ENCODE results near the gene ASB7.

ASB7 gene

DNA sequence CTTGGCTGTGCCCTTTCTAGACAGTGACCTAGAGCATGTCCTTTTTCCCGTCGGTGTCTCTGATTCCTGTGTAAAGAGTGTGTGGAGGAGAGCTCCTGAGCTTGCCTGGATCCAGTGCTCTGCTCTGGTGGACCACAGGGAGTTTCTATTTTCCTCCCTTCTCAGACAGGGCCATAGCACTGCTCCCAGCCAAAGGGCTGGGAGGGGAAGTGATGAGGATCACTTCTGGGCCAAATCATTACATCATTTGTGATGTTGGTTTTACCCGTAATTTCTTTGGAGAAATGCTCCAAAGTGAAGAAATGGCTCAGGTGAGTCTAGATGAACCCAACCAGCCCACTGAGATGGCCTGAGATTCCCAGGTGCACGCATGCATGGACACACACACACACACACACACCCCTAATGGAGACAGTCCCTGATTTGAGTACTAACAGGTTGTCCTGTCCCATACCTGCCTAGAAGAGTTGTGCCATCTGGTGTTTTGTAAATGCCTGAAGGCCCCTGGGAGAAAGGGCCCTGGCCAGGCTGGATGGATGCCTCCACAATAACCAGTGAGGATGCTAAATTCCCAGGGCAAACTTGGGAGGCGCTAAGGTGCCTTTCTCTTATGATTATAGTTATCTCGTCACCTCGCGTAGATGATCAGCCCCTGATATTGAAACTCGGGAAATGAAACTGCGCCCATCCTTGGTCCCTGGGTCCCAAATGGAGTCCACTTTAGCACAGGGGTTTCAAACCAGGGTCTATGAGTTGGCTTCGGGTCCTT lies 86.9 kb downstream of the ASB7 start:
- DNase-seq (ENCODE audit: low spot score in 2 of 2) (no peak), ATAC-seq (ENCODE audit: low read depth) (no peak)
- Mint-ChIP-seq H3K4me3 (no peak overlapping the region), H3K4me1 (no peaks in the 10 kb centered on the region), H3K27me3 (peaks cover 16% of the 10 kb centered on the region), H3K9me3 (no peaks in the 10 kb centered on the region), H3K27ac (no peak overlapping the region), H3K36me3 (no peaks in the 10 kb centered on the region)

DNA sequence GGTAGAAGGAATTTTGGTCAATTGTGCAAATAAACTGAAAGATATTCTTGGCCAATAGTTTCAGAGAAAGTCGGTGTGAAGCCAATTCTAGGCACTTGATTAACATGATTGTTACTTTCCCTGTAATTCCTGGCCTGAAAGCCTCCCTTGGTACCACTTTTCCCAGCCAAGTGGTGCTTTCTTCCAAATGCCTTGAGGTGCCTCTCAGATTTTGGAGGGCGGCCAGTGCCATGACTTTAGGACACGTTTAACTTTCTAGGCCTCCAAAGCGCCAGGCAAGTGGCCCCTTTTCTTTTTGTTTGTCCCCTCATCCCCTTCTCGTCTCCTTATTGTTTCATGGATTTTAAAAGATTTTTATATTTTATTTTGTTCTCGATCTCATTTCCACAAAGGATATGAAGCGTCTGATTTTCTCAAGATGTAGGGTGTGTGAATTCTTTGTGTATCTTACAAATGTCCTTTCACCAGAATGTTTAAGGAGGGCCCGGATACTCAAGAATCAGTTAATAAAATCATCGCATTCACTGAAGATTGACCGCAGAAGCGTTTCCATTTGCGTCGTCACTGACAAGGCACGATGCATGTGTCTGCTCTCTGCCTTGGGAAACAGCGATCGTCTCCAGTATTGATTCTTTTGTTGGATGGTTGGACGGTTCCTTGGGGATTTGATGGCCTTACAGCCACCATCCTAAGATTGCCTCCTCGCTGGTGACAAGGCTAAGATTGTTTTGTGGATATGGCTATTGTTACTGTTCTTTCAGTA lies 87.8 kb downstream of the ASB7 start:
- DNase-seq (ENCODE audit: low spot score in 2 of 2) (no peak), ATAC-seq (ENCODE audit: low read depth) (no peak)
- Mint-ChIP-seq H3K4me3 (no peak overlapping the region), H3K27me3 (peaks cover 15% of the 10 kb centered on the region), H3K9me3 (no peaks in the 10 kb centered on the region), H3K36me3 (no peaks in the 10 kb centered on the region), H3K4me1 (no peaks in the 10 kb centered on the region), H3K27ac (no peak overlapping the region)

DNA sequence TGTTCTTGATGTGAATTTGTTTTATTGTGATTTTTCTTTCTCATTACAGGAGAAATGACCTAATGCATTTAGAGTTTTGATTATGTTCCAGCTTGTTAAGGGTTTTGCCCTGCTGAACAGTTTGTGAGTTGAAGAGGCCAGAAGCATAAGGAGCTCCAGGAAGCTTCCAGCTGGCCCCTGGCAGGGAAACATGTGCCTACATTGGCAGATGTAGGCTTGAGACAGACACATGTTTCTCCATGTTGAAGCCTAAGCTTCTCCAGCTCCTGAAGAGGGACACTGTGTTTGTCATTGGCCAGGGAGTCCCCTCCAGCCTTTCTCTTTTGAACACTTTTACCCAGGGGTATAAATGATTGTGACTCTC lies 88.4 kb downstream of the ASB7 start:
- Mint-ChIP-seq H3K9me3 (peaks cover 2% of the 10 kb centered on the region), H3K4me1 (no peaks in the 10 kb centered on the region), H3K4me3 (no peak overlapping the region), H3K27ac (no peak overlapping the region), H3K36me3 (no peaks in the 10 kb centered on the region), H3K27me3 (peaks cover 15% of the 10 kb centered on the region)
- ATAC-seq (ENCODE audit: low read depth) (no peak), DNase-seq (ENCODE audit: low spot score in 2 of 2) (no peak)

DNA sequence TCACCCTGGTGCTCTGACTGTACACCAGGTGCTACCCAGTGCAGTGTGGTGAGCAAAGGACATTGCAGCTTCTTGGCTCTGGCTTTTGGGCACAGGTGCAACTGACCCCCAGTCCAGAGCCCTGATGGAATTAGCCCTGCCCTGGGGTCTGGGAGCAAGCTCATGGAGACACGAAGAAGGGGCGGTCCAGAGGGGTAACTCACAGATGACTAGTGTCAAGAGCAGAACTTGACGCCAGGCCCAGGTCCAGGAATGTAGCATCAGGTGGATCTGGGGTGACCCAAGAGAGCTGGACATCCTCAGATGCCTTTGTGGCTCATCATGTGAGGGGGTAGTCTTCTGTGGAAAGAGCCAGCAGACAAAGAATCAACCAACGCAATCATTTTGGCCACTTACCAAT lies 88.9 kb downstream of the ASB7 start:
- no peak for ATAC-seq (ENCODE audit: low read depth)
- Mint-ChIP-seq H3K36me3 (peaks cover 2% of the 10 kb centered on the region), H3K9me3 (peaks cover 2% of the 10 kb centered on the region), H3K4me1 (no peaks in the 10 kb centered on the region), H3K27ac (no peak overlapping the region), H3K27me3 (peaks cover 14% of the 10 kb centered on the region), H3K4me3 (no peak overlapping the region)
- no peak for DNase-seq (ENCODE audit: low spot score in 2 of 2)

DNA sequence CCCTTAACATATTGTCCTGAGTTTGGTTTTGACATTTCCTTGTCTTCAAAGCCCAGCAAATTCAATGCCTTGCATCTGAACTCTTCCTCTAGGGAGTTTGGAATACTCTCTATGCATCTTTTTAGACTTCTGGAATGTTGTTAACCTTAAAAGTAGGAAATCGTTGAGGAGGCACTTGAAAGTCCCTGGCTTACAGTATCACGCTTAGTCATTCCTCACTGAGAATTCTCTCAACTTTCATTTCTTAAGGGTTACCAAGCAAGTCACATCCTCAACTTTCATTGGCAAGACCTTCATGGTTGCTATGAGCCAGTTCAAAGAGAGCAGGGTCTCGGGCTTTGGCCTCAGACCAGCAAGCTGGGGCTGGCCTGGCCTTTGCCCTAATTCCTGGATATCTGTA lies 89.9 kb downstream of the ASB7 start:
- no peak for ATAC-seq (ENCODE audit: low read depth)
- Mint-ChIP-seq H3K36me3 (peaks cover 2% of the 10 kb centered on the region), H3K27ac (no peak overlapping the region), H3K27me3 (peaks cover 11% of the 10 kb centered on the region), H3K9me3 (peaks cover 6% of the 10 kb centered on the region), H3K4me1 (no peaks in the 10 kb centered on the region), H3K4me3 (no peak overlapping the region)
- no peak for DNase-seq (ENCODE audit: low spot score in 2 of 2)

DNA sequence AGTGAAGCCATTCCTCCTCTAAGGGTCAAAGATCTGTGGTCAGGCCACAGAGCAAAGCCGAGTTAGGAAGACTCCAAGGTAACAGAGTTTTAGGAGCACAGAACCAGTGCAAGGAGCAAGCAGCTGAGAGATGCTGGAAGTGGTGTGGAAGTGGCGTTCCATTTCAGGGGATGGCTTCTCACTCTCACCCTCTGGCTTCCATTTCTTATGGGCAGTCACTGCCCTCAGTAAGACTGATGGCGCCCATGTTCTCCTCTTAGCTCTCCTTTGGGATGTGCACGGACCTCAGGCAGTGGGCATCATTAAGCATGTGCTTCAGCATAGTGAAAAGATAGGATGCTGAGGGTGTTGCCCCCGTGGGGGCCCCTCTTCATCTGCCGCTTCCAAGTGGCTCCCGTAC lies 90.3 kb downstream of the ASB7 start:
- H3K4me1 Mint-ChIP-seq: no peaks in the 10 kb centered on the region
- no peak overlapping the region for H3K27ac Mint-ChIP-seq
- H3K27me3 Mint-ChIP-seq: peaks cover 8% of the 10 kb centered on the region
- ATAC-seq (ENCODE audit: low read depth) (no peak), DNase-seq (ENCODE audit: low spot score in 2 of 2) (no peak)
- peaks cover 6% of the 10 kb centered on the region for H3K9me3 Mint-ChIP-seq
- H3K36me3 Mint-ChIP-seq: peaks cover 2% of the 10 kb centered on the region
- no peak overlapping the region for H3K4me3 Mint-ChIP-seq

DNA sequence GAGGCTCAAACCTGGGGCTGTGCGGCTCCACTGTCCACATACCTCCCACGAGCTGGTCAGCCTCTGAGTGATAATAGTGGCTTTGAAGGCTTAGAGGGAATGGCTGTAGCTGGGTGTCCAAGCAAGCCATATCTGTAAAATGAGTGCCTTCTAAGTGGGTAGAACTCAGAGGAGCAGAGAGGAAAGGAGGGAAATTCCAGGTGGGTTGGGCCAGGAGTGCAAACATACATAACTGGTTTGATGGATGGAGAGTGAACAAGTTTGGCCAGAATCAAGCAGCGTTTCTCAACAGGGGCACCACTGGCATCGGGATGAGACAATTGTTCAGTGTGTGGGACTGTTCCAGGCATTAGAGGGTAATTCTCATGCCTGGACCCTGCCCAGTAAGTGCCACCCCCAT lies 91.1 kb downstream of the ASB7 start:
- H3K27ac Mint-ChIP-seq: no peak overlapping the region

DNA sequence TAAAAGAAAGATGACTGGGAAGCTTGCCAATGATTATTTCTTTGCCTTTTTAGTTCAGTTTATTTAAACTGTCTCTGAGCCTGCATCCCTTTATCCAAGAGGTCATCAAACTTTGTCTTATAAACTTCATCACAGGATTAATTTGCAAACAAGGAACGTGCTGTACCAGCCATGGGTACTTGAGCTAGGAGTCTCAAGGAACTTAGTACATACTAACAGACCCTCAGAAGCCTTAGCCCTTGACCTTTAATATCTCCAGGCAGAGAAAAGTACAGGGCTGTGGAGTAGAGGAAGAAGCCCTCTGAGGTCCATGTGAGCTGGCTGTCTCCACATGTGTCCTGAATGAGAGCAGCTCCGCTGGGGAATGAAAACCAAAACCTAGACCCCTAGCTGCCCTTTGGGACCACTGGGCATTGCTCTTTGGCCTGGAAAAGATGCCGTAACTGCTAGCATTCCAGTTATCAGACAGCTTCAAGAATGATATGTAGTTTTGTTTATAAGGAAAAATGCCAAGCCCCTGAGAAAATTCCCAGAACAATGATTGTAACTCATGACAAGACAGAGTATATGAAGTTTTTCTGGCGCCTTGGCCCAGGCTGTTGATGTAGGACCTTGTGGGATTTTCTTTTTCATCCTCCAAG lies 92.1 kb downstream of the ASB7 start:
- Mint-ChIP-seq H3K9me3 (peaks cover 6% of the 10 kb centered on the region), H3K27ac (no peak overlapping the region), H3K36me3 (peaks cover 2% of the 10 kb centered on the region), H3K4me3 (no peak overlapping the region), H3K27me3 (peaks cover 5% of the 10 kb centered on the region), H3K4me1 (no peaks in the 10 kb centered on the region)
- ATAC-seq (ENCODE audit: low read depth): no peak
- DNase-seq (ENCODE audit: low spot score in 2 of 2): no peak

More for the DNA sequence above, 91.1 kb downstream of the ASB7 start:
- peaks cover 2% of the 10 kb centered on the region for H3K36me3 Mint-ChIP-seq
- H3K9me3 Mint-ChIP-seq: peaks cover 6% of the 10 kb centered on the region
- no peak for DNase-seq (ENCODE audit: low spot score in 2 of 2)
- H3K27me3 Mint-ChIP-seq: peaks cover 5% of the 10 kb centered on the region
- H3K4me3 Mint-ChIP-seq: no peak overlapping the region
- H3K4me1 Mint-ChIP-seq: no peaks in the 10 kb centered on the region
- no peak for ATAC-seq (ENCODE audit: low read depth)

DNA sequence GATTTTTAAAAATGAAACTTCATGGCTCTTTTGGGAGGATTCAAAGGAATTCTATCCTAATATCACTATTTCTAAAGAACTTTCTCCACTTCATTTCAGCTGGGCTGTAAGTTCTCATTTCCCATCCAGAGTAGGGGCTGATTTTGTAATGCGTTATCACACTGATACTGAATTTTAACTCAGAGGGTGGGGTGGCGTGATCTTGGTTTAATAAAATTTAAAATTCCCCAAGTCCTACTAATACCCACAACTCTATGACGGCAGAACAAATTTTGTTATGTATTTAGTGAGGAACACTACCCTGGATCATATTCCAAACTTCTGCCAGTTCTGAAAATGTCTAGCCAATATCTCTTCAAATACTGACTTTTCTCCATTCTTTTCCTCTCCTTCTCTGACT lies 92.7 kb downstream of the ASB7 start:
- DNase-seq (ENCODE audit: low spot score in 2 of 2): no peak
- no peak overlapping the region for H3K4me3 Mint-ChIP-seq
- peaks cover 6% of the 10 kb centered on the region for H3K9me3 Mint-ChIP-seq
- peaks cover 5% of the 10 kb centered on the region for H3K27me3 Mint-ChIP-seq
- no peak overlapping the region for H3K27ac Mint-ChIP-seq
- no peaks in the 10 kb centered on the region for H3K4me1 Mint-ChIP-seq
- peaks cover 2% of the 10 kb centered on the region for H3K36me3 Mint-ChIP-seq
- ATAC-seq (ENCODE audit: low read depth): no peak

DNA sequence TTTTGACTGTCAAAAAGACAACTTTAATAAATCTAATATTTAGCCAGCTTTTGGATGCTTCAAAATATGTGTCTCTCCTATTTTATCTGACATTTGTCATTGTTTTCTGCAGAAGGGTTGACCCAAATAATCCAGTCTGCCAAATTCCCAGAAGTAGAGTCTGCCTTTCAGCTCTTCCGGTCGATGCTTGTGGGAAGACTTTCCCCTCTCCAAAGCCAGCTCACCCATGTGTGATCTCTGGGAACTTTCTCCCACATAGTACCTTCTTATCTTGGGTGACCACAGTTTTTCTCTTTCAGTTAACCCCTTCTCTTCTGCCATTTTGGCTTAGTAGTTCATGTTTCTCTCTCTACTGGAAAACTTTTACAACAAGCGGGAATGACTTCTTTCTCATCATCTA lies 94.1 kb downstream of the ASB7 start:
- ATAC-seq (ENCODE audit: low read depth) (no peak), DNase-seq (ENCODE audit: low spot score in 2 of 2) (no peak)
- peaks cover 6% of the 10 kb centered on the region for H3K9me3 Mint-ChIP-seq
- H3K27me3 Mint-ChIP-seq: peaks cover 5% of the 10 kb centered on the region
- H3K4me3 Mint-ChIP-seq: no peak overlapping the region
- no peaks in the 10 kb centered on the region for H3K4me1 Mint-ChIP-seq
- H3K27ac Mint-ChIP-seq: no peak overlapping the region
- H3K36me3 Mint-ChIP-seq: peaks cover 2% of the 10 kb centered on the region
